Measurements from ENCODE around the gene CENPX. TPM values are rescaled to one million over a fixed set of nuclear protein-coding genes. Genes with fewer than 3 reads are reported as not detected.

CENPX gene
- total RNA-seq, 2 experiments from 2014 or later, result 86.7 to 87.7 TPM

- ChIA-PET POLR2A (interaction anchor here (1.2 kb wide), 1 partner anchor 14 kb away, joined by 7 read pairs; the partner anchor contains the start of genes CENPX and LRRC45), CTCF (interaction anchor here (1.0 to 2.6 kb wide), 3 partner anchors 36 to 85 kb away, joined by 3 to 14 read pairs (median 11); no protein-coding TSS in a partner anchor)
- Mint-ChIP-seq H3K9me3 (ENCODE audit: insufficient read depth) (no peaks in the 10 kb centered on the region), H3K27ac (no peak overlapping the region), H3K4me3 (peak overlapping the region; percentile 78), H3K4me1 (ENCODE audit: low read depth) (peaks cover 28% of the 10 kb centered on the region), H3K27me3 (ENCODE audit: low read depth) (no peaks in the 10 kb centered on the region), H3K36me3 (ENCODE audit: low read depth) (peaks cover 16% of the 10 kb centered on the region)
- ATAC-seq (no peak), DNase-seq (no peak)
Observed at GRCh38 chr17:82036634-82037091, 14.0 kb upstream of the CENPX start.

DNA sequence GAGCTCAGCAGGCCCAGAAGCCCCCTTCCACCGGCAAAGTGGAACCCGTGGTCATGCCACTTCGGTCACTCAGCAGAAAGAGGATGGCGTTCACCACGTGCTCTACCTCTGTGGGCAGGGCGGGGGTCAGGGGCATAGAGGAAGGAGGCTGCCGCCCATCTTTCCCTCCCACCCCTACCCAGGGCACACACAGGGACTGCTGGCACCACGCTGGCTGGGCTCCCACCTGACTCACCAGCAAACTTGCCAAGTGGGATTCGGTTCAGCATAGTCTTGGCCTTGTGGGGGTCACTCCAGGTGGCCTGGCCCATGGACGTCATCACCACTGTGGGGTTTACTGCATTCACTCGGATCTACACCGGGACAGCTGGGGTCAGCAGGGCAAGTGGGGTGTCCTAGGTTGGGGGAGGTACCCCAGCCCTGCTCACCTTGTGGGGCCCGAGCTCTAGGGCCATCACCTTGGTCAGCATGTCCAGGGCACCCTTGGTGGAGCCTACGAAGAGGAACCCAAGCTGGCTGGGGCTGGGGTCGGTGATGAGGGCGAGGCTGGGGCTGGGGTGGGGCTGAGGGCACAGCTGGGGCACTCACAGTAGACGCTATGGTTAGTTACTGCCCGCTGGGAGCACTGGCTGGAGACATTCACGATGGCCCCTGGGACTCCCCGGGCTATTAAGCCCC, 13.4 kb upstream of the CENPX start:
- no peaks in the 10 kb centered on the region for H3K27me3 Mint-ChIP-seq (ENCODE audit: low read depth)
- H3K36me3 Mint-ChIP-seq (ENCODE audit: low read depth), result peaks cover 16% of the 10 kb centered on the region
- H3K4me1 Mint-ChIP-seq (ENCODE audit: low read depth), result peaks cover 28% of the 10 kb centered on the region
- H3K27ac Mint-ChIP-seq, result no peak overlapping the region
- ChIA-PET POLR2A (no interaction called here), CTCF (interaction anchor here (1.0 to 2.6 kb wide), 5 partner anchors 36 to 110 kb away, joined by 3 to 14 read pairs (median 4); no protein-coding TSS in a partner anchor)
- DNase-seq, result no peak
- H3K9me3 Mint-ChIP-seq (ENCODE audit: insufficient read depth), result no peaks in the 10 kb centered on the region
- ATAC-seq, result no peak
- H3K4me3 Mint-ChIP-seq, result peak overlapping the region; percentile 78

GRCh38 chr17:82035488-82035887, 12.8 kb upstream of the CENPX start:
- H3K27ac Mint-ChIP-seq, result no peak overlapping the region

GRCh38 chr17:82034371-82035011, 11.8 kb upstream of the CENPX start:
- no peak for ATAC-seq

More at GRCh38 chr17:82035488-82035887, 12.8 kb upstream of the CENPX start:
- peaks cover 18% of the 10 kb centered on the region for H3K36me3 Mint-ChIP-seq (ENCODE audit: low read depth)
- no peaks in the 10 kb centered on the region for H3K9me3 Mint-ChIP-seq (ENCODE audit: insufficient read depth)
- H3K27me3 Mint-ChIP-seq (ENCODE audit: low read depth), result no peaks in the 10 kb centered on the region
- H3K4me1 Mint-ChIP-seq (ENCODE audit: low read depth), result peaks cover 29% of the 10 kb centered on the region
- POLR2A ChIA-PET, result interaction anchor here (1.3 kb wide), 1 partner anchor 30 kb away, joined by 3 read pairs; the partner anchor contains the start of gene DUS1L
- ATAC-seq (no peak), DNase-seq (no peak)
- peak overlapping the region; percentile 36 for H3K4me3 Mint-ChIP-seq
- CTCF ChIA-PET, result interaction anchor here (0.6 to 1.4 kb wide), 3 partner anchors 71 to 109 kb away, joined by 3 to 4 read pairs (median 3); no protein-coding TSS in a partner anchor

GRCh38 chr17:82033359-82034085, 10.8 kb upstream of the CENPX start:
- no peak for DNase-seq
- no peak for ATAC-seq
- Mint-ChIP-seq H3K4me3 (peak overlapping the region; percentile 47), H3K4me1 (ENCODE audit: low read depth) (peaks cover 35% of the 10 kb centered on the region), H3K27me3 (ENCODE audit: low read depth) (no peaks in the 10 kb centered on the region), H3K36me3 (ENCODE audit: low read depth) (peaks cover 27% of the 10 kb centered on the region), H3K27ac (no peak overlapping the region), H3K9me3 (ENCODE audit: insufficient read depth) (no peaks in the 10 kb centered on the region)
- POLR2A ChIA-PET, result no interaction called here
- CTCF ChIA-PET, result no interaction called here

More at GRCh38 chr17:82034371-82035011, 11.8 kb upstream of the CENPX start:
- CTCF ChIA-PET, result interaction anchor here (0.7 to 1.4 kb wide), 5 partner anchors 14 to 108 kb away, joined by 3 to 4 read pairs (median 3); no protein-coding TSS in a partner anchor
- no peak for DNase-seq
- POLR2A ChIA-PET, result interaction anchor here (1.3 kb wide), 1 partner anchor 31 kb away, joined by 3 read pairs; the partner anchor contains the start of gene DUS1L
- Mint-ChIP-seq H3K36me3 (ENCODE audit: low read depth) (peaks cover 22% of the 10 kb centered on the region), H3K4me1 (ENCODE audit: low read depth) (peaks cover 37% of the 10 kb centered on the region), H3K27me3 (ENCODE audit: low read depth) (no peaks in the 10 kb centered on the region), H3K9me3 (ENCODE audit: insufficient read depth) (no peaks in the 10 kb centered on the region), H3K4me3 (no peak overlapping the region), H3K27ac (no peak overlapping the region)

DNA sequence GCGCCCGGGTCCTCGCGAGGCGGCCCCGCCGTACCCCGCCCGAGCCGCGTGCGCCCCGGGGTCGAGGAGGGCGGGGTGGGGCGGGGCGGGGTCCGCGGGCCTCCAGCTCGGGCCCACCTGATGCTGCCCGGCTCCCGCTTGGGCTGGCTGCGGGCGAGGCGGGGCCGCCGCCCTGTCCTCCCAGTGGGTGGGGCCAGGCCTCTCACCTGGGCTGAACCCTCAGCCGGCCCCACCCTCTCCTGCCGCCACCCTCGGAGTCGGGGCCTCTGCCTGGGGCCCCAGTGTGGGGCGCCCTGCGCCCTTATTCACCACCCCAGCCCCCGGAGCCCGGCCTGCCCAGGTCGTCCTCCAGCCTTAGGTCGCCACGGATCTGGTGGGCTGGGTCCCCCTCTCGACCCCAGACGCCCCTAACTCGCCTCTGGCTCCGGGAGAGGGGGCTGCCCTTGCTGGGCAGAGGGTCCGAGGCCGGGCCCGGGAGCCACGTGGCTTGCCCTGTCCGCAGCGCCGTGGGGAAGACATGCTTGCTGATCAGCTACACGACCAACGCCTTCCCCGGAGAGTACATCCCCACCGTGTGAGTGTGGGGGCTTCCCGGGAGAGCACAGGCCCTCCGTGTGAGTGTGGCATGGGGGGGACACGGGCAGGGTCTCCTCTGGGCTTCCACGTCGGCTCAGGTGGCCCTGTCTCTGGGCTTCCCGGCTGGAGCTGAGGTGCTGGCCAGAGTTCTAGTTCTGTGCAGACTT, 9.4 kb upstream of the CENPX start:
- Mint-ChIP-seq H3K27ac (no peak overlapping the region), H3K4me3 (peak overlapping the region; percentile 12), H3K4me1 (ENCODE audit: low read depth) (peaks cover 35% of the 10 kb centered on the region), H3K9me3 (ENCODE audit: insufficient read depth) (no peaks in the 10 kb centered on the region), H3K36me3 (ENCODE audit: low read depth) (peaks cover 32% of the 10 kb centered on the region), H3K27me3 (ENCODE audit: low read depth) (no peaks in the 10 kb centered on the region)
- CTCF ChIA-PET, result interaction anchor here (1.6 to 3.1 kb wide), 4 partner anchors 10 to 122 kb away, joined by 6 to 31 read pairs (median 14); partner anchors contain the start of genes CENPX, GPS1, LRRC45 and RFNG
- ATAC-seq (peak; percentile 39), DNase-seq (peak; percentile 53)
- POLR2A ChIA-PET, result no interaction called here

DNA sequence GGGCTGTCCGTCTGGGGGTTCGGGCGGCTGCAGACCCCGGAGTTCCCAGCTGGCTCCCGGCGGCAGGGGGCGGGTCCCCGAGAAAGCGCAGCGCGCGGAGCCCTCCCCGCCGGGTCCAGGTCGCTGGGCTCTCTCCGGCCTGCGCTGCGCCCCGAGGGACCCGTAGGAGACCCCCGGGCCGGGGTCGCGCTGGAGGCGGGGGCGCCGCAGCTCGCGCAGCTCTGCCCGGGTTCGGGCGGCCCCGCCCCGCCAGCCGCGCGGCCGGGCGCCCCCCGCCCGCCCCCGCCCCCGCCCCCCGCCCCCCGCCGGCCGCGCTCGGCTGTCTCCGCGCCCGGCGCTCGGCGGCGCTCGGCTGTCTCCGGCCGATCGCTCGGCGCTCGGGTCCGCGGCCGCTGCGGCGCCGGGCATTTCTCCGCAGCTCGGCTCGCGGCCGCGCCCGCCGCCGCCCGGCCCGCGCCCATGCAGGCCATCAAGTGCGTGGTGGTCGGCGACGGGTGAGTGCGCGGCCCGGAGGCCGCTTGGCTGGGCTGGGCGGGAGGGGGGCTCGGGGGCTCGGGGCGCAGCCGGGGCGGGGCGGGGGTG, 8.7 kb upstream of the CENPX start, which contains the start of gene RAC3:
RAC3 (plus strand) TSS at position 376 of the 582 bp plus-strand sequence; CDS start at position 460, 84 bp downstream.
- peaks cover 33% of the 10 kb centered on the region for H3K36me3 Mint-ChIP-seq (ENCODE audit: low read depth)
- H3K27me3 Mint-ChIP-seq (ENCODE audit: low read depth), result no peaks in the 10 kb centered on the region
- no peaks in the 10 kb centered on the region for H3K9me3 Mint-ChIP-seq (ENCODE audit: insufficient read depth)
- ChIA-PET CTCF (interaction anchor here (1.1 to 3.1 kb wide), 8 partner anchors 10 to 170 kb away, joined by 4 to 31 read pairs (median 8); partner anchors contain the start of genes ASPSCR1, CENPX, GPS1 and LRRC45), POLR2A (interaction anchor here (0.5 to 1.8 kb wide), 3 partner anchors 67 to 205 kb away, joined by 3 to 8 read pairs (median 3); partner anchors contain the start of gene FASN)
- ATAC-seq (peak; percentile 20), DNase-seq (no peak)
- peaks cover 39% of the 10 kb centered on the region for H3K4me1 Mint-ChIP-seq (ENCODE audit: low read depth)
- peak within 1 kb of the TSS; percentile 52 for H3K27ac Mint-ChIP-seq
- peak within 1 kb of the TSS; percentile 76 for H3K4me3 Mint-ChIP-seq

- peak; percentile 73 for ATAC-seq
- Mint-ChIP-seq H3K27ac (peak overlapping the region; percentile 52), H3K4me3 (peak overlapping the region; percentile 76), H3K36me3 (ENCODE audit: low read depth) (peaks cover 35% of the 10 kb centered on the region), H3K4me1 (ENCODE audit: low read depth) (peaks cover 41% of the 10 kb centered on the region), H3K9me3 (ENCODE audit: insufficient read depth) (no peaks in the 10 kb centered on the region), H3K27me3 (ENCODE audit: low read depth) (no peaks in the 10 kb centered on the region)
- ChIA-PET POLR2A (interaction anchor here (0.5 to 1.8 kb wide), 4 partner anchors 47 to 206 kb away, joined by 3 to 8 read pairs (median 3); partner anchors contain the start of genes FASN and SLC16A3), CTCF (interaction anchor here (0.6 to 3.1 kb wide), 26 partner anchors 8 to 320 kb away, joined by 3 to 31 read pairs (median 6); partner anchors contain the start of genes ASPSCR1, CD7, CENPX and GPS1)
- DNase-seq, result peak; percentile 88
Observed at GRCh38 chr17:82030470-82031302, 8.0 kb upstream of the CENPX start.

DNA sequence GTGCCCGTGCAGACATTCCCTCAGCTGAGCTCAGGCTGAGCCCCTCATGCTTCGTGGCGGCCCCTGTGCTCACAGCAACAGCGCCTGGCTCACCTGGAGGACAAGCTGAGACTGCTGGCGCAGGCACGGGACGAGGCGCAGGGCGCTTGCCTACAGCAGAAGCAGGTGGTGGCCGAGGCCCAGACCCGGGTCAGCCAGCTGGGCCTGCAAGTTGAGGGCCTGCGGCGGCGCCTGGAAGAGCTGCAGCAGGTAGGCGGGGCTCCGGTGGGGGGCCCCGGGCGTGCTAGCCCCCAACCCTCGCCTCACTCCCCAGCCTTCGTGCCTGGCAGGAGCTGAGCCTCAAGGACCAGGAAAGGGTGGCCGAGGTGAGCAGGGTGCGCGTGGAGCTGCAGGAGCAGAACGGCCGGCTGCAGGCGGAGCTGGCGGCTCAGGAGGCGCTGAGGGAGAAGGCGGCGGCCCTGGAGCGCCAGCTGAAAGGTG, 7.4 kb upstream of the CENPX start:
- Mint-ChIP-seq H3K36me3 (ENCODE audit: low read depth) (peaks cover 30% of the 10 kb centered on the region), H3K9me3 (ENCODE audit: insufficient read depth) (no peaks in the 10 kb centered on the region)
- peak; percentile 1 for ATAC-seq

More for the DNA sequence above, 7.4 kb upstream of the CENPX start:
- ChIA-PET POLR2A (interaction anchor here (0.5 to 1.8 kb wide), 4 partner anchors 47 to 206 kb away, joined by 3 to 8 read pairs (median 3); partner anchors contain the start of genes FASN and SLC16A3), CTCF (interaction anchor here (0.9 to 3.1 kb wide), 22 partner anchors 8 to 321 kb away, joined by 3 to 31 read pairs (median 6); partner anchors contain the start of genes ASPSCR1, CD7, CENPX and GPS1)
- Mint-ChIP-seq H3K4me3 (no peak overlapping the region), H3K4me1 (ENCODE audit: low read depth) (peaks cover 38% of the 10 kb centered on the region), H3K27me3 (ENCODE audit: low read depth) (no peaks in the 10 kb centered on the region), H3K27ac (no peak overlapping the region)
- DNase-seq, result no peak

All from activated CD8-positive, alpha-beta T cell treated with anti-CD3 and anti-CD28 coated beads, Interleukin-2, amount 10 ng/mL, durations not matched to agents 7 days and 5 days (primary cell).